HEK293 (cell line): Measurements from ENCODE around the gene USP7.

Source experiments
- ZNF274 ChIP-seq, 2 experiments: fragments of 200-500 bp in 1 of 2; fragments of 450-650 bp in 1 of 2; sonication (Bioruptor generic) in 1 of 2; formaldehyde crosslinking in 1 of 2; IDR thresholded peaks; 2 replicates each; pipeline versions ENCODE4 v1.5.1 to v1.6.1; 2014 to 2016; ENCODE audit warnings: borderline replicate concordance in 1 of 2, inconsistent platforms in 1 of 2, low read length in 1 of 2, missing biosample characterization in 1 of 2, missing genetic modification characterization in 1 of 2
- TF ChIP-seq, protein P1 (sequence below): fragments of 450-650 bp; formaldehyde crosslinking; IDR thresholded peaks from 2 replicates; pipeline ENCODE4 v1.5.1; 2016; ENCODE audit warnings: missing biosample characterization, missing genetic modification characterization
- TF ChIP-seq, protein P2 (sequence below): fragments of 450-650 bp; formaldehyde crosslinking; IDR thresholded peaks from 2 replicates; pipeline ENCODE4 v1.5.1; 2016; ENCODE audit warnings: missing biosample characterization, missing genetic modification characterization

DNA sequence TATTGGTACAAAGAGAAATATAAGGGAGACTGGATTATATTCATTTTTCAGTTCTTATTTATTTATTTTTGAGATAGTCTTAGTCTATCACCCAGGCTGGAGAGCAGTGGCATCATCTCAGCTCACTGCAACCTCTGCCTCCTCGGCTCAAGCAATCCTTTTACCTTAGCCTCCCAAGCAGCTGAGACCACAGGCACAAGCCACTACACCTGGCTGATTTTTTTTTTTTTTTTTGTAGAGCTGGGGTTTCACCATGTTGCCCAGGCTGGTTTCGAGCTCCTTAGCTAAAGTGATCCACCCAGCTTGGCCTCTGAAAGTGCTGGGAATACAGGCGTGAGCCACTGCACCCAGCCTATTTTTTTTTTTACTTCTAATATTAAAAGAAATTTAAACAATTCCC, 40.1 kb upstream of the USP7 start:
- TF ChIP-seq, protein P1, sequence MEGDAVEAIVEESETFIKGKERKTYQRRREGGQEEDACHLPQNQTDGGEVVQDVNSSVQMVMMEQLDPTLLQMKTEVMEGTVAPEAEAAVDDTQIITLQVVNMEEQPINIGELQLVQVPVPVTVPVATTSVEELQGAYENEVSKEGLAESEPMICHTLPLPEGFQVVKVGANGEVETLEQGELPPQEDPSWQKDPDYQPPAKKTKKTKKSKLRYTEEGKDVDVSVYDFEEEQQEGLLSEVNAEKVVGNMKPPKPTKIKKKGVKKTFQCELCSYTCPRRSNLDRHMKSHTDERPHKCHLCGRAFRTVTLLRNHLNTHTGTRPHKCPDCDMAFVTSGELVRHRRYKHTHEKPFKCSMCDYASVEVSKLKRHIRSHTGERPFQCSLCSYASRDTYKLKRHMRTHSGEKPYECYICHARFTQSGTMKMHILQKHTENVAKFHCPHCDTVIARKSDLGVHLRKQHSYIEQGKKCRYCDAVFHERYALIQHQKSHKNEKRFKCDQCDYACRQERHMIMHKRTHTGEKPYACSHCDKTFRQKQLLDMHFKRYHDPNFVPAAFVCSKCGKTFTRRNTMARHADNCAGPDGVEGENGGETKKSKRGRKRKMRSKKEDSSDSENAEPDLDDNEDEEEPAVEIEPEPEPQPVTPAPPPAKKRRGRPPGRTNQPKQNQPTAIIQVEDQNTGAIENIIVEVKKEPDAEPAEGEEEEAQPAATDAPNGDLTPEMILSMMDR (tag by site-specific recombination): no peak
- TF ChIP-seq ZNF274 (IDR thresholded peaks at IDR 0.05; ENCODE audit: low read length): no peak
- TF ChIP-seq ZNF274 (tag by site-specific recombination; IDR thresholded peaks at IDR 0.05; ENCODE audit: borderline replicate concordance): no peak
- TF ChIP-seq, protein P2, sequence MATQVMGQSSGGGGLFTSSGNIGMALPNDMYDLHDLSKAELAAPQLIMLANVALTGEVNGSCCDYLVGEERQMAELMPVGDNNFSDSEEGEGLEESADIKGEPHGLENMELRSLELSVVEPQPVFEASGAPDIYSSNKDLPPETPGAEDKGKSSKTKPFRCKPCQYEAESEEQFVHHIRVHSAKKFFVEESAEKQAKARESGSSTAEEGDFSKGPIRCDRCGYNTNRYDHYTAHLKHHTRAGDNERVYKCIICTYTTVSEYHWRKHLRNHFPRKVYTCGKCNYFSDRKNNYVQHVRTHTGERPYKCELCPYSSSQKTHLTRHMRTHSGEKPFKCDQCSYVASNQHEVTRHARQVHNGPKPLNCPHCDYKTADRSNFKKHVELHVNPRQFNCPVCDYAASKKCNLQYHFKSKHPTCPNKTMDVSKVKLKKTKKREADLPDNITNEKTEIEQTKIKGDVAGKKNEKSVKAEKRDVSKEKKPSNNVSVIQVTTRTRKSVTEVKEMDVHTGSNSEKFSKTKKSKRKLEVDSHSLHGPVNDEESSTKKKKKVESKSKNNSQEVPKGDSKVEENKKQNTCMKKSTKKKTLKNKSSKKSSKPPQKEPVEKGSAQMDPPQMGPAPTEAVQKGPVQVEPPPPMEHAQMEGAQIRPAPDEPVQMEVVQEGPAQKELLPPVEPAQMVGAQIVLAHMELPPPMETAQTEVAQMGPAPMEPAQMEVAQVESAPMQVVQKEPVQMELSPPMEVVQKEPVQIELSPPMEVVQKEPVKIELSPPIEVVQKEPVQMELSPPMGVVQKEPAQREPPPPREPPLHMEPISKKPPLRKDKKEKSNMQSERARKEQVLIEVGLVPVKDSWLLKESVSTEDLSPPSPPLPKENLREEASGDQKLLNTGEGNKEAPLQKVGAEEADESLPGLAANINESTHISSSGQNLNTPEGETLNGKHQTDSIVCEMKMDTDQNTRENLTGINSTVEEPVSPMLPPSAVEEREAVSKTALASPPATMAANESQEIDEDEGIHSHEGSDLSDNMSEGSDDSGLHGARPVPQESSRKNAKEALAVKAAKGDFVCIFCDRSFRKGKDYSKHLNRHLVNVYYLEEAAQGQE: no peak
